Body of pancreas (tissue), 4 donors: Measurements from ENCODE around the gene MRPS18B. TPM values are rescaled to one million over a fixed set of nuclear protein-coding genes. Genes with fewer than 3 reads are reported as not detected.
A peak's percentile ranks its signal among the peaks of the same experiment; 100 is the strongest.
"Not testable (repeated sequence)": the region's sequence is repeated elsewhere in the genome, so short reads cannot be mapped to it uniquely, and the experiment has no call there.

Experiments used
- ATAC-seq: fragments of 150-250 bp; one replicate; pipeline ENCODE4 v1.9.1; 2016
- DNase-seq, 4 donors: peaks; one replicate each; pipeline ENCODE4 v3.0.0-alpha.2; 2019
- H3K27ac ChIP-seq, 4 donors: fragments of 200-600 bp; sonication (generic); 1 replicate in 3 of 4; 2 replicates in 1 of 4; pipeline versions ENCODE4 v1.5.1 to v1.6.1; 2016 to 2019; ENCODE audit warnings: mild to moderate bottlenecking in 1 of 4, mixed read lengths in 1 of 4, moderate library complexity in 1 of 4
- H3K27me3 ChIP-seq, 2 donors: fragments of 200-600 bp; sonication (generic); one replicate each; pipeline ENCODE4 v1.6.0; 2016; ENCODE audit warnings: mild to moderate bottlenecking in 1 of 2
- H3K36me3 ChIP-seq, 2 donors: fragments of 200-600 bp; sonication (generic); replicated peaks in 1 of 2; 2 replicates each; pipeline ENCODE4 v1.5.1; 2016; ENCODE audit warnings: low read depth in 2 of 2; ENCODE audit not compliant: insufficient read depth in 1 of 2
- H3K4me1 ChIP-seq: fragments of 200-600 bp; sonication (generic); one replicate; pipeline ENCODE4 v1.6.0; 2016
- H3K4me3 ChIP-seq, 2 donors: fragments of 200-600 bp; sonication (generic); 1 replicate in 1 of 2; 2 replicates in 1 of 2; pipeline ENCODE4 v1.5.1; 2016 to 2019
- H3K9me3 ChIP-seq, 3 donors: fragments of 200-600 bp; sonication (generic); 1 replicate in 2 of 3; 2 replicates in 1 of 3; pipeline ENCODE4 v1.5.1; 2016
- POLR2A ChIP-seq, 3 donors: fragments of 450-650 bp; IDR thresholded peaks; one replicate each; pipeline ENCODE4 v1.6.1; 2016; ENCODE audit warnings: antibody characterized with exemption in 3 of 3, mild to moderate bottlenecking in 2 of 3
- WGBS, 2 donors: methylation state at CpG; one replicate each; pipeline ENCODE4 v1.1.5; 2017; 5-methylcytosine and 5-hydroxymethylcytosine counted together
- intact Hi-C: fragments of 100-400 bp; cut with DNase I; formaldehyde crosslinking; loops from one replicate; pipeline ENCODE4 v1.15.1; 2023
- total RNA-seq, 2 donors: library from RNA; depleted of rRNA; stranded (reverse); fragments of >200 nt; gene quantifications; one replicate each; pipeline ENCODE4 v1.1.0, GENCODE V29; 2016
- TF ChIP-seq, protein P1 (sequence below), 7 experiments: fragments of 450-650 bp in 4 of 7; fragments of 200-600 bp in 3 of 7; sonication (generic) in 3 of 7; IDR thresholded peaks; one replicate each; pipeline ENCODE4 v1.5.1; 2016 to 2019; ENCODE audit warnings: antibody characterized with exemption in 7 of 7

Gene MRPS18B
- total RNA-seq, 2 donors from 2014 or later: 26.4 to 35.5 TPM

DNA sequence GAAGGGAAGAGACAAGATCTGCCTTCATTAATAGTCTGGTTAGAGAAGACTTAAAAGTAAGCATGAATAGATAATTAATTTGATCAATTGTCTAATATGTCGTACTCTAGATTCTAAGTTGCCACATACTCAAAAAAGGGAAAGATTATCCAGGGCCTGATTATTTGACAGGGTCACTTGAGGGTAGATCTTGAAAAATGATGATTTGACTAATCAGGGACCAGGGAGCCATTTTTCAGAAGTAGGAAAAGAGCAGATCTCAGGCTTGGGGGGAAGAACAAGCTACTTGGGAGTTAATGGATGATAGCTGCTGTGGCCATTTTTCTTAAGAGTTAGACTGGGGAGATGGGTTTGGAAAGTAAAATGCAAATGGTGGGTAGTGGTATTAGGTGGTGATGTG lies 25.4 kb upstream of the MRPS18B start:
- ATAC-seq (no peak), DNase-seq (no peak)
- intact Hi-C loops: no loop called here
- H3K4me1 ChIP-seq: peaks cover 14% of the 10 kb centered on the region
- no peaks in the 10 kb centered on the region for H3K9me3 ChIP-seq
- no peaks in the 10 kb centered on the region for H3K27me3 ChIP-seq
- no peak overlapping the region for H3K4me3 ChIP-seq
- H3K36me3 ChIP-seq: peaks cover 9 to 29% of the 10 kb centered on the region in 2 donors
- H3K27ac ChIP-seq: no peak overlapping the region
- 96 to 100% methylated on average over 1 of the region's 1 CpG for WGBS, 2 donors
- TF ChIP-seq POLR2A (IDR thresholded peaks at IDR 0.05): no peak
- TF ChIP-seq, protein P1, sequence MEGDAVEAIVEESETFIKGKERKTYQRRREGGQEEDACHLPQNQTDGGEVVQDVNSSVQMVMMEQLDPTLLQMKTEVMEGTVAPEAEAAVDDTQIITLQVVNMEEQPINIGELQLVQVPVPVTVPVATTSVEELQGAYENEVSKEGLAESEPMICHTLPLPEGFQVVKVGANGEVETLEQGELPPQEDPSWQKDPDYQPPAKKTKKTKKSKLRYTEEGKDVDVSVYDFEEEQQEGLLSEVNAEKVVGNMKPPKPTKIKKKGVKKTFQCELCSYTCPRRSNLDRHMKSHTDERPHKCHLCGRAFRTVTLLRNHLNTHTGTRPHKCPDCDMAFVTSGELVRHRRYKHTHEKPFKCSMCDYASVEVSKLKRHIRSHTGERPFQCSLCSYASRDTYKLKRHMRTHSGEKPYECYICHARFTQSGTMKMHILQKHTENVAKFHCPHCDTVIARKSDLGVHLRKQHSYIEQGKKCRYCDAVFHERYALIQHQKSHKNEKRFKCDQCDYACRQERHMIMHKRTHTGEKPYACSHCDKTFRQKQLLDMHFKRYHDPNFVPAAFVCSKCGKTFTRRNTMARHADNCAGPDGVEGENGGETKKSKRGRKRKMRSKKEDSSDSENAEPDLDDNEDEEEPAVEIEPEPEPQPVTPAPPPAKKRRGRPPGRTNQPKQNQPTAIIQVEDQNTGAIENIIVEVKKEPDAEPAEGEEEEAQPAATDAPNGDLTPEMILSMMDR (IDR thresholded peaks at IDR 0.05): no peak

DNA sequence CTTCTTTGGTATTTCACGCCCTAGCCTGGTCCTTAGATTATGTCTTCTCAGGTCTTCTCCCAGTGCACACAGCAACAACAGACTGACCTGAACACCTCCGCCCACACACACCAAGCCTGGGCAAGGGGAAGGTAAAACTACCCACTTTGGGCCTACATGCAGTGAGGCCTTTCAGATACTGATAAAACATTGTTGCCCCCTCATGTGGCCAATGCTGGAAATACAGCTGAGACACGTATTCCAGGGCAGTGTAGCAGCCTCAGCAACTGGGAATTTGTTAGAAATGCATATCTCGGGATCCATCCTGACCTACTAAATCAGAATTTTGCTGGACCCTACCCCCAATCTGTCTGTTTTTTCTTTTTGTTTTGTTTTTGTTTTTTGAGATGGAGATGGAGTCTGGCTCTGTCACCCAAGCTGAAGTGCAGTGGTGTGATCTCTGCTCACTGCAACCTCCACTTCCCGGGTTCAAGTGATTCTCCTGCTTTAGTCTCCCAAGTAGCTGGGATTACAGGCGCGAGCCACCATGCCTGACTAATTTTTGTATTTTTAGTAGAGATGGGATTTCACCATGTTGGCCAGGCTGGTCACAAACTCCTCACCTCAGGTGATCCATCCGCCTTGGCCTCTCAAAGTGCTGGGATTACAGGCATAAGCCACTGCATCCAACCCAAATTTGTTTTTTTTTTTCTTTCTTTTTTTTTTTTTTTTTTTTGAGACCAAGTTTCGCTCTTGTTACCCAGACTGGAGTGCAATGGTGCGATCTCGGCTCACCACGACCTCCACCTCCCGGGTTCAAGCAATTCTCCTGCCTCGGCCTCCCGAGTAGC lies 20.1 kb upstream of the MRPS18B start:
- H3K4me1 ChIP-seq, H3K4me3 ChIP-seq, H3K27me3 ChIP-seq, intact Hi-C loops, H3K9me3 ChIP-seq: not testable (repeated sequence)
- peak overlapping the region in 2 of 4 donors; percentile 22 to 32 for H3K27ac ChIP-seq
- DNase-seq (peak; percentile 85 to 93 (median 88)), ATAC-seq (peak; percentile 77)
- H3K36me3 ChIP-seq: peaks cover 18 to 22% of the 10 kb centered on the region in 2 donors
- TF ChIP-seq POLR2A (IDR thresholded peaks at IDR 0.05): peak in 1 of 3 donors; percentile 11
- TF ChIP-seq, protein P1 (IDR thresholded peaks at IDR 0.05): peak; percentile 67 to 85 (median 79)
- 69 to 70% methylated on average over 15 of the region's 15 CpGs for WGBS, 2 donors

DNA sequence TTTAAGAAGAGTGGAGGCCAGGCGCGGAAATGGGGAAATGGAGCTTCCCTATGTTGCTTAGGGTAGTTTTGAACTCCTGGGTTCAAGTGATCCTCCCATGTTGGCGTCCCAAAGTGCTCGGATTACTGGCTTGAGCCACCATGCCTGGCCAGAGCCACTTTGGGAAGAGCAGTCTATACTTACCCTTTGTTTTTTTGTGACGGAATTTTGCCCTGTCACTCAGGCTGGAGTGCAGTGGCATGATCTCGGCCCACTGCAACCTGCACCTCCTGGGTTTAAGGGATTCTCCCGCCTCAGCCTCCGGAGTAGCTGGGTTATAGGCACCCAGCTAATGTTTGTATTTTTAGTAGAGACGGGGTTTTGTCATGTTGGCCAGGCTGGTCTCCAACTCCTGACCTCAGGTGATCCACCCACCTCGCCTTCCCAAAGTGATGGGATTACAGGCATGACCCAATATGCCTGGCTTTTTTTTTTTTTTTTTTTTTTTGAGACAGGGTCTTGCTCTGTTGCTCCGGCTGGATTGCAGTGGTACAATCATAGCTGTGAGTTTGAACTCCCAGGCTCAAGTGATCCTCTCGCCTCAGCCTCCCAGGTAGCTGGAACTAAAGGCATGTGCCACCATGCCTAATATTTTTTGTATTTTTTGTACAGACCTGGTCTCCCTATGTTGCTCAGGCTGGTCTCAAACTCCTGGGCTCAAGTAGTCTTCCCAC lies 18.6 kb upstream of the MRPS18B start:
- no peaks in the 10 kb centered on the region for H3K4me1 ChIP-seq
- no peak for DNase-seq
- 53 to 56% methylated on average over 12 of the region's 12 CpGs for WGBS, 2 donors
- no peaks in the 10 kb centered on the region for H3K27me3 ChIP-seq
- no peak overlapping the region for H3K27ac ChIP-seq
- H3K9me3 ChIP-seq: no peaks in the 10 kb centered on the region
- intact Hi-C loops: no loop called here
- peak; percentile 16 for ATAC-seq
- TF ChIP-seq POLR2A (IDR thresholded peaks at IDR 0.05): no peak
- TF ChIP-seq, protein P1 (IDR thresholded peaks at IDR 0.05): no peak
- H3K36me3 ChIP-seq: peaks cover 32 to 35% of the 10 kb centered on the region in 2 donors
- H3K4me3 ChIP-seq: no peak overlapping the region

DNA sequence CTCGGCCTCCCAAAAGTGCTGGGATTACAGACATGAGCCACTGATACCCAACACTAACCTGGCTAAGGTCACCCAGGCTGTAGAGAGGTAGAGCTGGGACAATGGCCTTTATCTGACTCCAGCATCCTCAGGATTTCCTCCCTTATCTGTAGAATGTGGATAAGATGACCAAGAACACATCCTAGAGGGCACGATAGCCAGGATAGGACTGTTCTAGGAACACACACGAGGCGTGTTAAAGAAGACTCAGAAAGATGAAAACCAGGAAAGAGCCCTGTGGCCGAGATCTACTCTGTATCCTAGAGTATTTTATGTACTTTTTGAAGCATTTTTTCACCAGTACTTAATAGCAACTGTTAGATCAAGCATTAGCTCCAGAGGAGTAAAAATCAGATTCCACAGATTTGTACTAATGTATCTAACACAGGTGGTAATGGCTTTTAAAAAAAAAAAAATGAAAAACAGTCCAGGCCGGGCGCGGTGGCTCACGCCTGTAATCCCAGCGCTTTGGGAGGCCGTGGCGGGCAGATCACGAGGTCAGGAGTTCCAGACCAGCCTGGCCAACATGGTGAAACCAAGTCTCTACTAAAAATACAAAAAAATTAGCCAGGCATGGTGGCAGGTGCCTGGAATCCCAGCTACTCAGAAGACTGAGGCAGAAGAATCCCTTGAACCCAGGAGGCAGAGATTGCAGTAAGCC lies 17.9 kb upstream of the MRPS18B start:
- H3K4me3 ChIP-seq: no peak overlapping the region
- intact Hi-C loops: no loop called here
- peaks cover 36 to 39% of the 10 kb centered on the region in 2 donors for H3K36me3 ChIP-seq
- H3K27ac ChIP-seq: no peak overlapping the region
- no peaks in the 10 kb centered on the region for H3K27me3 ChIP-seq
- H3K9me3 ChIP-seq: no peaks in the 10 kb centered on the region
- DNase-seq (no peak), ATAC-seq (peak; percentile 4)
- H3K4me1 ChIP-seq: no peaks in the 10 kb centered on the region
- 70 to 76% methylated on average over 13 of the region's 13 CpGs for WGBS, 2 donors
- no peak for TF ChIP-seq POLR2A (IDR thresholded peaks at IDR 0.05)

DNA sequence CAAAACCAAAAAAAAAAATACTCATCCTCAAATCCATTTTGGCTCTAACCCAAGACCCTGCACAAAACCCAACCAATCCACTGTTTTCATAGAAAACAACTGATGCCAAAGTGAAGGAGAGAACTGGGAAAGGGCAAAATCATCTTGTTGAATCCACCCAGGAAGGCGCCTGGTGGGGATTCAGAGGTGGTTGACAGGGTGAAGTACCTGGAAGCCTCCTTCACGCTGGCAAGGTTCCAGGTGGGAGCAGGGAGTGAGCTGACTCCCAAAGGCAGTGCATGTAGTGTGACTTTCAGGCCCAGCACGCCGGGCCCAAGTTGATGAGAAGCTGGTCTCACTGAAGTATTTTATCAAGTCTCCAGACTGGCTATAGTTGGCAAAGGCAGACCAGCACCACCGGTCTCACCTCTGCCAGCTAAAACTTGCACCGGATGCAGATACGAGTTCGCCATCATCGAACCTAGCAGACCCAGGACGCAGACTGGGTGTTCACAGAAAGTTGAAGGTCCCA lies 17.1 kb upstream of the MRPS18B start:
- WGBS, 2 donors: 74% methylated on average over 5 to 10 of the region's 10 CpGs
- Histone ChIP-seq H3K4me1 (no peaks in the 10 kb centered on the region), H3K27me3 (no peaks in the 10 kb centered on the region), H3K4me3 (no peak overlapping the region), H3K27ac (no peak overlapping the region), H3K36me3 (peaks cover 39 to 43% of the 10 kb centered on the region in 2 donors), H3K9me3 (no peaks in the 10 kb centered on the region)
- TF ChIP-seq, protein P1 (IDR thresholded peaks at IDR 0.05): no peak
- TF ChIP-seq POLR2A (IDR thresholded peaks at IDR 0.05): peak in 1 of 3 donors; percentile 10
- DNase-seq (peak in 3 of 4 donors; percentile 45 to 50 (median 49)), ATAC-seq (no peak)
- intact Hi-C loops: no loop called here
